ENCODE measurements around the gene KCNT1. TPM values are rescaled to one million over a fixed set of nuclear protein-coding genes. Genes with fewer than 3 reads are reported as not detected.

KCNT1 gene
- 0.01 to 0.06 TPM in 2 of 5 replicates, not detected in the others for total RNA-seq (2022; extraction: Qiagen RNA extraction)

GRCh38 chr9:135701959-135702721 is at the start of gene KCNT1:
Gene KCNT1 (plus strand): TSS chr9:135702185. CDS start chr9:135702259, 74 bp downstream.

DNA sequence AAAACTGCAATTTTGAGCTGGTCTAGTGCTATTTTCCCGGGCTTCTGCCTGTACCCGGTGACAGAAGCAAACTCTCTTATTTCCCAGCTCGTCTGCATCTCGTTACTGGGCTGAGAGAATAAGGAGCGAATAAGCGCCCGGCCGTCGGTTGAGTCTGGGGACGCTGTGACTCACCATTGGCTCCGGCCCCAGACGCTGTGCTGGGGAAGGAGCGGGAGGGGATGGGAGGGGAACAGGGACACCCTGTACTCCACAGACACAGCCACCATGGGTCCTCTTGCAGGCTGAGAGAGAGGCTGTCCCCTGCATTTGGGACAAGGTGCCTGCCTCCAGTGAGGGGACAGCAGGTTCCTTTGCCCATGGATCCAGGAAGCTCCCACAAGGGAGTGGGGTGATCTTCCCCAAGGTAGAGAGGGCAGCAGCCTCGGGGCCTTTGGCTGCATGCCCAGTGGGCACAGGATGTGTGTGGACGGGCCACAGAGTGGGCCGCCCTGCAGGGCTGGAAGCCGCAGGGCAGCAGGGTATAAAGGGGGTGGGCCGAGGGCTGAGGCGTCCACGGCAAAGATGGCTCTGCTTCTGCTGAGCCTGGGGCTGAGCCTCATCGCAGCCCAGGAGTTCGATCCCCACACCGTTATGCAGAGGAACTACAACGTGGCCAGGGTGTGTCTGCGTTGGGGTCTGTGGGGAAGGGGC is 39.1 kb upstream of the KCNT1 start, which contains the start of gene LCN9:
Gene LCN9, plus strand, starts transcription at position 552 of the 693 bp plus-strand sequence. Its CDS starts 13 bp downstream, at position 565.

GRCh38 chr9:135699440-135699839 is 2.5 kb upstream of the KCNT1 start, which contains the start of gene SOHLH1:
Gene SOHLH1 (minus strand): TSS chr9:135699481. CDS start chr9:135699467, 14 bp downstream.

Other genes with a start within 250 kb of the KCNT1 start
- 15.6 to 21.1 TPM (median 20.0 TPM) in 5 replicates for gene PPP1R26, start 222.4 kb upstream of the KCNT1 start, total RNA-seq (2022; extraction: Qiagen RNA extraction)
- 100 to 138 TPM (median 135 TPM) in 5 replicates for gene MRPS2, start 201.5 kb upstream of the KCNT1 start, total RNA-seq (2022; extraction: Qiagen RNA extraction)
- gene LCN1, start 180.7 kb upstream of the KCNT1 start, total RNA-seq (2022; extraction: Qiagen RNA extraction) = 0.12 TPM in 1 of 5 replicates, not detected in the others
- not detected in 5 replicates for gene OBP2A, start 156.1 kb upstream of the KCNT1 start, total RNA-seq (2022; extraction: Qiagen RNA extraction)
- 0.14 to 0.28 TPM (median 0.21 TPM) in 5 replicates for gene PAEP, start 140.4 kb upstream of the KCNT1 start, total RNA-seq (2022; extraction: Qiagen RNA extraction)
- not detected in 5 replicates for gene GLT6D1, start 62.6 kb upstream of the KCNT1 start, total RNA-seq (2022; extraction: Qiagen RNA extraction)
- gene LCN9, start 38.9 kb upstream of the KCNT1 start, total RNA-seq (2022; extraction: Qiagen RNA extraction) = not detected in 5 replicates
- not detected in 5 replicates for gene SOHLH1, start 2.7 kb upstream of the KCNT1 start, total RNA-seq (2022; extraction: Qiagen RNA extraction)
- 18.6 to 22.4 TPM (median 21.2 TPM) in 5 replicates for gene CAMSAP1, start 205.4 kb downstream of the KCNT1 start, total RNA-seq (2022; extraction: Qiagen RNA extraction)

Data from A549 treated with CORT108297 at 1 μM for 4 hours (cell line).